HG03460 (cell line): Measurements from ENCODE around the gene PLOD2.

Experiments used
- ATAC-seq: cut with Tn5 transposase; IDR thresholded peaks from one replicate; pipeline ENCODE4 v1.9.1; 2021; ENCODE audit not compliant: unreplicated experiment

Gene PLOD2

GRCh38 chr3:146160964-146161662 is at the start of gene PLOD2:
TSS of gene PLOD2 (minus strand) at chr3:146161184. CDS start at chr3:146160989, 195 bp downstream.
- ATAC-seq = peak; percentile 47

- ATAC-seq = no peak
Observed at GRCh38 chr3:146209371-146209770, 48.4 kb upstream of the PLOD2 start.

GRCh38 chr3:146203776-146204175 is 42.8 kb upstream of the PLOD2 start:
- no peak for ATAC-seq

- no peak for ATAC-seq
Observed at GRCh38 chr3:146200461-146201220, 39.7 kb upstream of the PLOD2 start.

- no peak for ATAC-seq
Observed at GRCh38 chr3:146199762-146200161, 38.8 kb upstream of the PLOD2 start.

- no peak for ATAC-seq
Observed at GRCh38 chr3:146196789-146197188, 35.8 kb upstream of the PLOD2 start.

GRCh38 chr3:146195605-146196004 is 34.6 kb upstream of the PLOD2 start:
- ATAC-seq = no peak

GRCh38 chr3:146195030-146195429 is 34.0 kb upstream of the PLOD2 start:
- ATAC-seq = no peak

GRCh38 chr3:146191051-146191450 is 30.1 kb upstream of the PLOD2 start:
- ATAC-seq = no peak

- ATAC-seq = peak; percentile 97
Observed at GRCh38 chr3:146189519-146190173, 28.7 kb upstream of the PLOD2 start.

GRCh38 chr3:146187334-146187950 is 26.5 kb upstream of the PLOD2 start:
- no peak for ATAC-seq

GRCh38 chr3:146184241-146185015 is 23.4 kb upstream of the PLOD2 start:
- ATAC-seq = no peak

- no peak for ATAC-seq
Observed at GRCh38 chr3:146181216-146181615, 20.2 kb upstream of the PLOD2 start.

GRCh38 chr3:146180376-146180775 is 19.4 kb upstream of the PLOD2 start:
- no peak for ATAC-seq

- no peak for ATAC-seq
Observed at GRCh38 chr3:146178006-146178689, 17.2 kb upstream of the PLOD2 start.

- ATAC-seq = no peak
Observed at GRCh38 chr3:146177519-146177918, 16.5 kb upstream of the PLOD2 start.

- no peak for ATAC-seq
Observed at GRCh38 chr3:146177072-146177471, 16.1 kb upstream of the PLOD2 start.

GRCh38 chr3:146172586-146172985 is 11.6 kb upstream of the PLOD2 start:
- no peak for ATAC-seq

- ATAC-seq = no peak
Observed at GRCh38 chr3:146170591-146170990, 9.6 kb upstream of the PLOD2 start.

GRCh38 chr3:146169891-146170290 is 8.9 kb upstream of the PLOD2 start:
- no peak for ATAC-seq
